Natural killer cell (primary cell): ENCODE measurements around the gene GRM8. TPM values are rescaled to one million over a fixed set of nuclear protein-coding genes. Genes with fewer than 3 reads are reported as not detected.

Source experiments
- ATAC-seq, 3 donors: fragments of 150-1000 bp in 2 of 3; fragments of 200-7000 bp in 1 of 3; cut with Tn5 transposase; 1 replicate in 1 of 3; 2 replicates in 2 of 3; pipeline ENCODE4 v1.10.0; 2021; ENCODE audit warnings: mild to moderate bottlenecking in 2 of 3, moderate library complexity in 2 of 3
- DNase-seq, 2 donors: peaks; one replicate each; pipeline versions ENCODE4 v3.0.0 to v3.0.0-alpha.2; 2013 to 2021; ENCODE audit warnings: mixed read lengths in 1 of 2
- H3K27ac ChIP-seq: one replicate; pipeline ENCODE4 v1.5.1; 2013; ENCODE audit warnings: mild to moderate bottlenecking, low read length
- H3K27me3 ChIP-seq: one replicate; pipeline ENCODE4 v1.6.1; 2013; ENCODE audit warnings: low read length; ENCODE audit not compliant: control insufficient read depth, insufficient read depth
- H3K36me3 ChIP-seq: one replicate; pipeline ENCODE4 v1.6.1; 2013; ENCODE audit warnings: low read length; ENCODE audit not compliant: control insufficient read depth, insufficient read depth
- H3K4me1 ChIP-seq: one replicate; pipeline ENCODE4 v1.6.1; 2013; ENCODE audit warnings: low read length; ENCODE audit not compliant: control insufficient read depth, insufficient read depth
- H3K4me3 ChIP-seq: one replicate; pipeline ENCODE4 v1.5.1; 2013; ENCODE audit warnings: low read length
- H3K9me3 ChIP-seq: one replicate; pipeline ENCODE4 v1.6.1; 2013; ENCODE audit warnings: low read length; ENCODE audit not compliant: control insufficient read depth, insufficient read depth
- H3K27ac Mint-ChIP-seq, 2 donors: one replicate each; pipeline ENCODE4 v1.8.0; 2022; ENCODE audit warnings: mild to moderate bottlenecking in 2 of 2, mixed read lengths in 2 of 2, moderate library complexity in 1 of 2
- H3K27me3 Mint-ChIP-seq, 2 donors: one replicate each; pipeline ENCODE4 v1.8.0; 2022; ENCODE audit warnings: low read depth in 2 of 2, mixed read lengths in 2 of 2
- H3K36me3 Mint-ChIP-seq: one replicate; pipeline ENCODE4 v1.8.0; 2022; ENCODE audit warnings: mixed read lengths
- H3K4me1 Mint-ChIP-seq, 2 donors: one replicate each; pipeline ENCODE4 v1.8.0; 2022; ENCODE audit warnings: mixed read lengths in 2 of 2
- H3K4me3 Mint-ChIP-seq: one replicate; pipeline ENCODE4 v1.8.0; 2022; ENCODE audit warnings: mild to moderate bottlenecking, moderate library complexity, mixed read lengths
- H3K9me3 Mint-ChIP-seq, 2 donors: one replicate each; pipeline ENCODE4 v1.8.0; 2022; ENCODE audit warnings: mixed read lengths in 2 of 2
- CTCF ChIP-seq: fragments of 200-600 bp; IDR thresholded peaks from one replicate; pipeline ENCODE4 v1.8.0; 2022; ENCODE audit warnings: antibody characterized with exemption
- WGBS: methylation state at CpG from one replicate; pipeline ENCODE4 v1.1.7; 2013; ENCODE audit warnings: missing lambda C conversion rate; ENCODE audit not compliant: insufficient coverage; 5-methylcytosine and 5-hydroxymethylcytosine counted together
- intact Hi-C: fragments of 100-400 bp; cut with micrococcal nuclease; formaldehyde crosslinking; loops from one replicate; pipeline ENCODE4 v1.14.2; 2022
- total RNA-seq, 4 donors: library from RNA; stranded (reverse); fragments of 120-200 nt in 1 of 4; gene quantifications; one replicate each; pipeline versions ENCODE4 v1.2.3 to v1.2.4, GENCODE V29; 2013 to 2022

GRM8 gene
- total RNA-seq, 3 donors from 2014 or later (not counting 1 experiment from before 2014, with no cell fraction given), result not detected

GRCh38 chr7:126453104-126453503, 799.6 kb downstream of the GRM8 start:
- Histone ChIP-seq H3K4me3 (no peak overlapping the region), H3K9me3 (no peaks in the 10 kb centered on the region), H3K27ac (no peak overlapping the region), H3K36me3 (no peaks in the 10 kb centered on the region), H3K27me3 (no peaks in the 10 kb centered on the region), H3K4me1 (no peaks in the 10 kb centered on the region)
- 100% methylated on average over 2 of the region's 3 CpGs for WGBS
- H3K27me3 Mint-ChIP-seq, result no peaks in the 10 kb centered on the region
- DNase-seq (no peak), ATAC-seq (no peak)
- peaks cover 12 to 20% of the 10 kb centered on the region in 2 donors for H3K9me3 Mint-ChIP-seq
- TF ChIP-seq CTCF, result no peak
- no peaks in the 10 kb centered on the region for H3K4me1 Mint-ChIP-seq
- intact Hi-C loops, result loop anchor here (10.0 kb wide), 1 partner anchor 58 kb away; no protein-coding TSS in a partner anchor
- no peak overlapping the region for H3K4me3 Mint-ChIP-seq
- H3K36me3 Mint-ChIP-seq, result no peaks in the 10 kb centered on the region
- H3K27ac Mint-ChIP-seq, result no peak overlapping the region

- Histone ChIP-seq H3K36me3 (no peaks in the 10 kb centered on the region), H3K27me3 (no peaks in the 10 kb centered on the region), H3K9me3 (no peaks in the 10 kb centered on the region), H3K27ac (no peak overlapping the region), H3K4me3 (no peak overlapping the region), H3K4me1 (no peaks in the 10 kb centered on the region)
- no peak for TF ChIP-seq CTCF
- no peaks in the 10 kb centered on the region for H3K27me3 Mint-ChIP-seq
- no peaks in the 10 kb centered on the region for H3K4me1 Mint-ChIP-seq
- no peak overlapping the region for H3K4me3 Mint-ChIP-seq
- intact Hi-C loops, result loop anchor here (10.0 kb wide), 1 partner anchor 55 kb away; no protein-coding TSS in a partner anchor
- 41% methylated on average over 4 of the region's 4 CpGs for WGBS
- DNase-seq, result no peak
- H3K36me3 Mint-ChIP-seq, result no peaks in the 10 kb centered on the region
- ATAC-seq, result no peak
- H3K9me3 Mint-ChIP-seq, result peaks cover 9 to 13% of the 10 kb centered on the region in 2 donors
- H3K27ac Mint-ChIP-seq, result no peak overlapping the region
Measured at GRCh38 chr7:126450269-126450671, 802.5 kb downstream of the GRM8 start.

- intact Hi-C loops, result loop anchor here (10.0 kb wide), 1 partner anchor 55 kb away; no protein-coding TSS in a partner anchor
- no peaks in the 10 kb centered on the region for H3K4me1 Mint-ChIP-seq
- H3K36me3 Mint-ChIP-seq, result no peaks in the 10 kb centered on the region
- H3K27ac Mint-ChIP-seq, result no peak overlapping the region
- no peaks in the 10 kb centered on the region for H3K36me3 ChIP-seq
- H3K4me3 ChIP-seq, result no peak overlapping the region
- TF ChIP-seq CTCF, result no peak
- no peak overlapping the region for H3K27ac ChIP-seq
- no peaks in the 10 kb centered on the region for H3K4me1 ChIP-seq
- no peak for ATAC-seq
- peaks cover 2% of the 10 kb centered on the region for H3K9me3 ChIP-seq
- H3K27me3 ChIP-seq, result no peaks in the 10 kb centered on the region
- DNase-seq, result no peak
- no peaks in the 10 kb centered on the region for H3K27me3 Mint-ChIP-seq
- peaks cover 9 to 13% of the 10 kb centered on the region in 2 donors for H3K9me3 Mint-ChIP-seq
- H3K4me3 Mint-ChIP-seq, result no peak overlapping the region
- WGBS, result 76% methylated on average over 3 of the region's 3 CpGs
Measured at GRCh38 chr7:126449611-126450268, 803.0 kb downstream of the GRM8 start.

GRCh38 chr7:126447984-126448383, 804.8 kb downstream of the GRM8 start:
- no peak overlapping the region for H3K27ac Mint-ChIP-seq
- no peak overlapping the region for H3K4me3 ChIP-seq
- no peak for DNase-seq
- peaks cover 9% of the 10 kb centered on the region in 2 donors for H3K9me3 Mint-ChIP-seq
- TF ChIP-seq CTCF, result no peak
- no peak for ATAC-seq
- no peaks in the 10 kb centered on the region for H3K36me3 ChIP-seq
- no peaks in the 10 kb centered on the region for H3K27me3 ChIP-seq
- H3K9me3 ChIP-seq, result peaks cover 5% of the 10 kb centered on the region
- no peaks in the 10 kb centered on the region for H3K36me3 Mint-ChIP-seq
- WGBS, result no CpG with 5 or more reads among the region's 2 CpGs
- no peaks in the 10 kb centered on the region for H3K4me1 Mint-ChIP-seq
- H3K27me3 Mint-ChIP-seq, result no peaks in the 10 kb centered on the region
- H3K27ac ChIP-seq, result no peak overlapping the region
- intact Hi-C loops, result no loop called here
- H3K4me1 ChIP-seq, result no peaks in the 10 kb centered on the region
- no peak overlapping the region for H3K4me3 Mint-ChIP-seq
